Glutamatergic neuron (in vitro differentiated cells): ENCODE measurements around the gene REN. TPM values are rescaled to one million over a fixed set of nuclear protein-coding genes. Genes with fewer than 3 reads are reported as not detected.

Experiments used
- DNase-seq: peaks from one replicate; pipeline ENCODE4 v3.0.0; 2022
- H3K27ac Mint-ChIP-seq: one replicate; pipeline ENCODE4 v1.8.0; 2020; ENCODE audit warnings: mild to moderate bottlenecking, mixed read lengths, inconsistent platforms; ENCODE audit not compliant: unreplicated experiment
- H3K27me3 Mint-ChIP-seq: one replicate; pipeline ENCODE4 v1.8.0; 2020; ENCODE audit warnings: mild to moderate bottlenecking, moderate library complexity, mixed read lengths, inconsistent platforms; ENCODE audit not compliant: unreplicated experiment
- H3K36me3 Mint-ChIP-seq: one replicate; pipeline ENCODE4 v1.8.0; 2020; ENCODE audit warnings: mild to moderate bottlenecking, mixed read lengths, inconsistent platforms; ENCODE audit not compliant: unreplicated experiment
- H3K4me1 Mint-ChIP-seq: one replicate; pipeline ENCODE4 v1.8.0; 2020; ENCODE audit warnings: mild to moderate bottlenecking, low read depth, mixed read lengths, inconsistent platforms; ENCODE audit not compliant: unreplicated experiment
- H3K4me3 Mint-ChIP-seq: one replicate; pipeline ENCODE4 v1.8.0; 2020; ENCODE audit warnings: mild to moderate bottlenecking, mixed read lengths, inconsistent platforms; ENCODE audit not compliant: unreplicated experiment
- H3K9me3 Mint-ChIP-seq: one replicate; pipeline ENCODE4 v1.8.0; 2020; ENCODE audit warnings: mild to moderate bottlenecking, moderate library complexity, mixed read lengths, inconsistent platforms; ENCODE audit not compliant: unreplicated experiment
- CTCF ChIP-seq: fragments of 200-600 bp; sonication (generic); IDR thresholded peaks from one replicate; pipeline ENCODE4 v1.5.0; 2021; ENCODE audit not compliant: partially characterized antibody, unreplicated experiment
- total RNA-seq: library from RNA; stranded (reverse); fragmentation: NEBNext Ultra II Directional; extraction: Animal tissue kit (Norgen Biotek cat#: 25700); gene quantifications from one replicate; pipeline ENCODE4 v1.2.1, GENCODE V29; 2021; ENCODE audit not compliant: unreplicated experiment

Gene REN
- total RNA-seq, 1 donor from 2014 or later: not detected

GRCh38 chr1:204197068-204197467 lies 30.9 kb upstream of the REN start:
- peaks cover 19% of the 10 kb centered on the region for H3K27me3 Mint-ChIP-seq
- H3K4me1 Mint-ChIP-seq: peaks cover 18% of the 10 kb centered on the region
- no peak for DNase-seq
- TF ChIP-seq CTCF: no peak
- no peaks in the 10 kb centered on the region for H3K36me3 Mint-ChIP-seq
- no peak overlapping the region for H3K27ac Mint-ChIP-seq
- no peak overlapping the region for H3K4me3 Mint-ChIP-seq
- H3K9me3 Mint-ChIP-seq: peaks cover 13% of the 10 kb centered on the region

- Mint-ChIP-seq H3K9me3 (peaks cover 13% of the 10 kb centered on the region), H3K27ac (no peak within 1 kb of the TSS), H3K36me3 (no peaks in the 10 kb centered on the region), H3K4me1 (peaks cover 18% of the 10 kb centered on the region), H3K4me3 (no peak within 1 kb of the TSS), H3K27me3 (peaks cover 19% of the 10 kb centered on the region)
- no peak for TF ChIP-seq CTCF
- no peak for DNase-seq
Observed at GRCh38 chr1:204196068-204196795, 30.1 kb upstream of the REN start, which contains the start of gene KISS1. Gene KISS1 (minus strand): TSS chr1:204196491. CDS start chr1:204192876, 3,615 bp downstream.

GRCh38 chr1:204194771-204195170 lies 28.6 kb upstream of the REN start:
- peak overlapping the region; percentile 6 for H3K4me3 Mint-ChIP-seq
- no peaks in the 10 kb centered on the region for H3K36me3 Mint-ChIP-seq
- DNase-seq: no peak
- peaks cover 14% of the 10 kb centered on the region for H3K9me3 Mint-ChIP-seq
- peaks cover 19% of the 10 kb centered on the region for H3K27me3 Mint-ChIP-seq
- H3K4me1 Mint-ChIP-seq: peaks cover 23% of the 10 kb centered on the region
- H3K27ac Mint-ChIP-seq: no peak overlapping the region
- TF ChIP-seq CTCF: no peak

- no peak for DNase-seq
- no peak overlapping the region for H3K27ac Mint-ChIP-seq
- no peaks in the 10 kb centered on the region for H3K36me3 Mint-ChIP-seq
- no peak for TF ChIP-seq CTCF
- H3K27me3 Mint-ChIP-seq: peaks cover 19% of the 10 kb centered on the region
- peaks cover 14% of the 10 kb centered on the region for H3K9me3 Mint-ChIP-seq
- H3K4me3 Mint-ChIP-seq: no peak overlapping the region
- peaks cover 29% of the 10 kb centered on the region for H3K4me1 Mint-ChIP-seq
Observed at GRCh38 chr1:204194080-204194479, 27.9 kb upstream of the REN start.

- H3K27me3 Mint-ChIP-seq: peaks cover 16% of the 10 kb centered on the region
- peaks cover 6% of the 10 kb centered on the region for H3K9me3 Mint-ChIP-seq
- peaks cover 28% of the 10 kb centered on the region for H3K4me1 Mint-ChIP-seq
- DNase-seq: no peak
- H3K27ac Mint-ChIP-seq: no peak overlapping the region
- H3K36me3 Mint-ChIP-seq: no peaks in the 10 kb centered on the region
- no peak for TF ChIP-seq CTCF
- no peak overlapping the region for H3K4me3 Mint-ChIP-seq
Observed at GRCh38 chr1:204192589-204193352, 26.6 kb upstream of the REN start.
